Endothelial cell of umbilical vein (primary cell): ENCODE data around the gene ATAD1. TPM values are rescaled to one million over a fixed set of nuclear protein-coding genes. Genes with fewer than 3 reads are reported as not detected.

ENCODE experiments used
- BruUV-seq: library from RNA; stranded (reverse); fragments of 400-500 nt; replicated peaks from 2 replicates; lab custom pipeline; 2021; lab: Mats Ljungman, UMichigan
- CTCF ChIA-PET: fragments of 300-600, 350-600 bp; sonication (Branson Sonifier 250); formaldehyde crosslinking; loops from one replicate; lab custom pipeline; 2021; ENCODE audit warnings: antibody characterized with exemption, inconsistent platforms; lab: Charles Lee
- POLR2A ChIA-PET: fragments of 300-600, 350-600 bp; sonication (Branson Sonifier 250); formaldehyde crosslinking; loops from one replicate; lab custom pipeline; 2021; ENCODE audit warnings: antibody characterized with exemption, inconsistent platforms; lab: Charles Lee
- DNase-seq: peaks from one replicate; pipeline ENCODE4 v3.0.0-alpha.2; 2011; ENCODE audit warnings: low read depth, low spot score
- FAIRE-seq: peaks from 2 replicates; lab custom pipeline; 2011; peaks lifted over from hg19 to GRCh38; lab: Jason Lieb, UNC
- H2AFZ ChIP-seq: 2 replicates; pipeline ENCODE4 v1.6.0; 2012; ENCODE audit warnings: low read depth, low read length, control low read depth, inconsistent platforms
- H3K27ac ChIP-seq: 2 replicates; pipeline ENCODE4 v1.5.1; 2011; ENCODE audit warnings: low read depth, mild to moderate bottlenecking, control low read depth, low read length, moderate library complexity; ENCODE audit not compliant: insufficient read depth
- H3K27me3 ChIP-seq, 2 experiments: 2 replicates each; pipeline versions ENCODE4 v1.6.0 to v1.6.1; 2011; ENCODE audit warnings: low read length in 2 of 2, mixed read lengths in 1 of 2; ENCODE audit not compliant: control insufficient read depth in 2 of 2, insufficient read depth in 2 of 2
- H3K36me3 ChIP-seq, 2 experiments: 2 replicates in 1 of 2; 3 replicates in 1 of 2; pipeline ENCODE4 v1.5.1; 2011; ENCODE audit warnings: low read length in 2 of 2, mild to moderate bottlenecking in 1 of 2, moderate library complexity in 1 of 2; ENCODE audit not compliant: control insufficient read depth in 2 of 2, insufficient read depth in 2 of 2; ENCODE audit errors: extremely low read depth in 1 of 2
- H3K4me1 ChIP-seq: 3 replicates; pipeline ENCODE4 v1.5.1; 2011; ENCODE audit warnings: mild to moderate bottlenecking, low read length; ENCODE audit not compliant: control insufficient read depth, insufficient read depth; ENCODE audit errors: extremely low read depth
- H3K4me2 ChIP-seq: 2 replicates; pipeline ENCODE4 v1.6.1; 2011; ENCODE audit warnings: low read length, control low read depth, mixed read lengths; ENCODE audit not compliant: insufficient read depth
- H3K4me3 ChIP-seq, 3 experiments: fragments of 200-600 bp in 1 of 3; sonication (generic), shearing (Covaris generic) in 1 of 3; replicated peaks in 1 of 3; 2 replicates each; pipeline ENCODE4 v1.5.1; 2011 to 2016; ENCODE audit warnings: control low read depth in 3 of 3, low read length in 3 of 3, mild to moderate bottlenecking in 2 of 3, inconsistent platforms in 1 of 3, low read depth in 1 of 3, moderate library complexity in 1 of 3; ENCODE audit not compliant: insufficient read depth in 1 of 3
- H3K79me2 ChIP-seq: 2 replicates; pipeline ENCODE4 v1.6.0; 2012; ENCODE audit warnings: low read length, inconsistent platforms; ENCODE audit not compliant: control insufficient read depth, insufficient read depth
- H3K9ac ChIP-seq: replicated peaks from 2 replicates; pipeline ENCODE3; 2011; ENCODE audit warnings: low read length, control low read depth; ENCODE audit not compliant: insufficient read depth; ENCODE audit errors: extremely low read depth
- H3K9me1 ChIP-seq: replicated peaks from 3 replicates; pipeline ENCODE4 v1.6.0; 2011; ENCODE audit warnings: mild to moderate bottlenecking, low read length; ENCODE audit not compliant: control insufficient read depth, insufficient read depth; ENCODE audit errors: extremely low read depth
- H3K9me3 ChIP-seq: replicated peaks from 2 replicates; pipeline ENCODE4 v1.5.1; 2012; ENCODE audit warnings: low read length, inconsistent platforms; ENCODE audit not compliant: control insufficient read depth, insufficient read depth
- H4K20me1 ChIP-seq: replicated peaks from 2 replicates; pipeline ENCODE3; 2011; ENCODE audit warnings: mild to moderate bottlenecking, low read length; ENCODE audit not compliant: control insufficient read depth, insufficient read depth; ENCODE audit errors: extremely low read depth
- CTCF ChIP-seq, 2 donors: IDR thresholded peaks; 1 replicate in 1 of 2; 2 replicates in 1 of 2; pipeline ENCODE4 v1.5.1; 2011; ENCODE audit warnings: low read length in 2 of 2, mild to moderate bottlenecking in 2 of 2, moderate library complexity in 2 of 2, control low read depth in 1 of 2, inconsistent platforms in 1 of 2, low read depth in 1 of 2; ENCODE audit not compliant: insufficient read depth in 1 of 2; ENCODE audit errors: extremely low read depth in 1 of 2
- EZH2 ChIP-seq: IDR thresholded peaks from 2 replicates; pipeline ENCODE4 v1.6.1; 2012; ENCODE audit warnings: borderline replicate concordance, low read depth, mild to moderate bottlenecking, moderate library complexity, low read length, inconsistent platforms; ENCODE audit not compliant: severe bottlenecking
- POLR2AphosphoS5 ChIP-seq: IDR thresholded peaks from 2 replicates; pipeline ENCODE4 v1.6.1; 2012; ENCODE audit warnings: low read depth, mild to moderate bottlenecking, control low read depth, low read length, moderate library complexity; ENCODE audit not compliant: insufficient read depth
- dilution Hi-C: fragments of 300-500 bp; cut with MboI; formaldehyde crosslinking; loops from one replicate; pipeline ENCODE4 v1.15.0; 2019; ENCODE audit warnings: low sequenced_read_pairs; ENCODE audit not compliant: extremely low pct_ligation_motif_present
- intact Hi-C: fragments of 100-400 bp; cut with micrococcal nuclease; formaldehyde crosslinking; loops from one replicate; pipeline ENCODE4 v1.10.0; 2022
- polyA plus RNA-seq, 4 experiments: library from polyadenylated mRNA; depleted of rRNA in 3 of 4; stranded (reverse) in 3 of 4; unstranded in 1 of 4; fragments of >200 nt; gene quantifications; 2 replicates each; pipeline versions ENCODE4 v1.2.1 to v1.2.3, GENCODE V29; 2011 to 2012; ENCODE audit warnings: missing spikeins in 1 of 4
- total RNA-seq: library from RNA; stranded (reverse); gene quantifications from 2 replicates; pipeline ENCODE4 v1.2.3, GENCODE V29; 2021

Gene ATAD1
- total and polyA plus RNA-seq, 2 donors (not counting 3 experiments of a cell fraction or from before 2014, with no cell fraction given) = 5.2 to 25.8 TPM

GRCh38 chr10:87861566-87861952 lies 43.5 kb upstream of the ATAD1 start:
- CTCF ChIA-PET = interaction anchor here (0.6 to 10.2 kb wide), 16 partner anchors 10 to 704 kb away, joined by 3 to 178 read pairs (median 4); no protein-coding TSS in a partner anchor
- Histone ChIP-seq H3K79me2 (peaks cover 26% of the 10 kb centered on the region), H3K27ac (no peak overlapping the region), H3K4me1 (peaks cover 3% of the 10 kb centered on the region), H3K27me3 (no peaks in the 10 kb centered on the region), H3K9me1 (no peaks in the 10 kb centered on the region), H2AFZ (peak overlapping the region; percentile 86), H3K9ac (no peak overlapping the region), H3K36me3 (no peaks in the 10 kb centered on the region), H3K4me3 (peak overlapping the region in 2 of 3 experiments; percentile 50 to 78), H4K20me1 (peaks cover 3% of the 10 kb centered on the region), H3K4me2 (peak overlapping the region; percentile 15), H3K9me3 (no peaks in the 10 kb centered on the region)
- no peak for FAIRE-seq
- peak in 1 of 2 donors; percentile 6 for TF ChIP-seq CTCF (IDR thresholded peaks at IDR 0.05; ENCODE audit: extremely low read depth in 1 of 2, insufficient read depth in 1 of 2, low read depth in 1 of 2, low read length in 2 of 2)
- TF ChIP-seq POLR2AphosphoS5 = no peak
- DNase-seq = peak; percentile 81
- intact Hi-C loops = loop anchor here (2.0 to 10.0 kb wide), 3 partner anchors 201 to 457 kb away; no protein-coding TSS in a partner anchor
- BruUV-seq = no TSS peak
- dilution Hi-C loops = loop anchor here (25.0 kb wide), 1 partner anchor 701 kb away; no protein-coding TSS in a partner anchor
- POLR2A ChIA-PET = interaction anchor here (1.7 to 4.0 kb wide), 2 partner anchors 57 to 528 kb away, joined by 5 to 17 read pairs; no protein-coding TSS in a partner anchor

- Histone ChIP-seq H3K36me3 (no peaks in the 10 kb centered on the region), H3K9me3 (no peaks in the 10 kb centered on the region), H2AFZ (peak overlapping the region; percentile 86), H3K27me3 (no peaks in the 10 kb centered on the region), H3K79me2 (peaks cover 19% of the 10 kb centered on the region), H3K9ac (no peak overlapping the region), H3K4me3 (no peak overlapping the region), H3K4me2 (peak overlapping the region; percentile 15), H3K4me1 (peaks cover 3% of the 10 kb centered on the region), H4K20me1 (peaks cover 3% of the 10 kb centered on the region), H3K27ac (no peak overlapping the region), H3K9me1 (no peaks in the 10 kb centered on the region)
- BruUV-seq = no TSS peak
- no peak for TF ChIP-seq EZH2
- dilution Hi-C loops (loop anchor here (25.0 kb wide), 1 partner anchor 701 kb away; no protein-coding TSS in a partner anchor), intact Hi-C loops (loop anchor here (1.0 to 10.0 kb wide), 4 partner anchors 201 to 528 kb away; no protein-coding TSS in a partner anchor)
- no peak for FAIRE-seq
- no peak for DNase-seq
- ChIA-PET POLR2A (interaction anchor here (4.0 kb wide), 1 partner anchor 528 kb away, joined by 17 read pairs; no protein-coding TSS in a partner anchor), CTCF (interaction anchor here (0.8 to 10.2 kb wide), 12 partner anchors 10 to 692 kb away, joined by 3 to 178 read pairs (median 5); partner anchors contain the start of gene ATAD1)
These were observed 42.9 kb upstream of the ATAD1 start for GRCh38 chr10:87860816-87861403.
